SK-N-MC (cell line): ENCODE data around the gene C12orf76.
"Not testable (repeated sequence)": the region's sequence is repeated elsewhere in the genome, so short reads cannot be mapped to it uniquely, and the experiment has no call there.

ENCODE experiments used
- DNase-seq: peaks from one replicate; pipeline ENCODE4 v3.0.0-alpha.2; 2011; ENCODE audit warnings: low read depth, low spot score
- H3K27ac ChIP-seq: fragments of 200-600 bp; sonication (generic); 2 replicates; pipeline ENCODE4 v1.5.1; 2016; ENCODE audit warnings: mixed run types
- H3K36me3 ChIP-seq: fragments of 200-600 bp; sonication (generic); 2 replicates; pipeline ENCODE4 v1.6.1; 2017; ENCODE audit warnings: antibody characterized with exemption, low read length, mixed read lengths; ENCODE audit not compliant: insufficient read depth
- H3K4me3 ChIP-seq: fragments of 200-600 bp; sonication (generic); 2 replicates; pipeline ENCODE4 v1.5.1; 2016
- H3K9ac ChIP-seq: fragments of 200-600 bp; sonication (generic); 2 replicates; pipeline ENCODE4 v1.8.0; 2017; ENCODE audit warnings: mixed run types, mixed read lengths; ENCODE audit not compliant: insufficient read length
- H3K9me3 ChIP-seq: fragments of 200-600 bp; sonication (generic); 2 replicates; pipeline ENCODE4 v1.6.1; 2017; ENCODE audit warnings: low read depth, mild to moderate bottlenecking, antibody characterized with exemption, low read length, moderate library complexity, mixed read lengths
- EZH2 ChIP-seq: fragments of 200-600 bp; sonication (generic); IDR thresholded peaks from one replicate; pipeline ENCODE4 v1.6.1; 2017; ENCODE audit warnings: antibody characterized with exemption
- FOXP2 ChIP-seq: optimal IDR thresholded peaks from 2 replicates; pipeline ENCODE3; 2011; ENCODE audit warnings: mild to moderate bottlenecking, moderate library complexity; ENCODE audit not compliant: insufficient read depth; ENCODE audit errors: extremely low read length, control extremely low read depth
- POLR2AphosphoS5 ChIP-seq: IDR thresholded peaks from 2 replicates; pipeline ENCODE4 v1.6.1; 2012; ENCODE audit warnings: mild to moderate bottlenecking, low read depth, low read length, borderline replicate concordance

Gene C12orf76

DNA sequence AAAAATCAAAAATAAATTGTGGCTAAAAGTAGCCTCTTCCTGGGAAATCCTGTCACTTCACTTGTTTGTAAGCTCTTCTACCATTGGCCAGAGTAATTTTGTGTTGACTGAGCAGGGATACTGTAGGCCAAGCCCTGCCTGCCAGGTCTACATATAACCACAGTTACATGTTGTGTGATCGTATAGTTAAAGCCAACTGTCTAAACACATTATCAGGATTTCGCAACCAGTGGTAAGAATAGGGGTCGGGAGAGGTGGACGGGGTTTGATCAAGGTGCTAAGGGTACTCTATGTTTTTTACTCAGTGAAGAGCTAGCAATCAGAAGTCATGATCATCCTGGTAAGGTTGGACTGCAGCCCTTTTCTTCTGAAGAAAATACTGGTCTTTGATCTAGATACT lies 35.7 kb downstream of the C12orf76 start:
- H3K4me3 ChIP-seq: no peak overlapping the region
- TF ChIP-seq EZH2 (no peak), FOXP2 (no peak), POLR2AphosphoS5 (no peak)
- DNase-seq: no peak
- H3K9me3 ChIP-seq: no peaks in the 10 kb centered on the region
- H3K36me3 ChIP-seq: no peaks in the 10 kb centered on the region; the same call in 1 of the 2 replicates
- no peak overlapping the region for H3K27ac ChIP-seq
- no peak overlapping the region for H3K9ac ChIP-seq

DNA sequence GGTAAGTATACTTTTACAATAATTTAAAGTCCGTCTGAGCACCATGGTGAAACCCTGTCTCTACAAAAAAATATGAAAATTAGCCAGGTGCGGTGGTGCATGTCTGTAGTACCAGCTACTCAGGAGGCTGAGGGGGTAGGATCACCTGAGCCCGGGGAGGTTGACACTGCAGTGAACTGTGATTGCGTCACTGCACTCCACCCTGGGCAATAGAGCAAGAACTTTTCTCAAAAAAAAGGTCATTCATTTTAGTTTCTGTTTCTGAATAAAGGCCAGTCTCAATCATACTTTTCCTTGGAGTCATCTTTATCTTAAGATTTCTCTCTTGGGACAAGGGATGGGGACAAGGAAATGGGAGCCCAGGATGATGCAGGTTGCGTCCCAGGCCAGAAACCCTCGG lies 36.2 kb downstream of the C12orf76 start:
- H3K36me3 ChIP-seq: no peaks in the 10 kb centered on the region
- no peak for TF ChIP-seq POLR2AphosphoS5
- no peak for TF ChIP-seq EZH2
- no peak for TF ChIP-seq FOXP2
- no peaks in the 10 kb centered on the region for H3K9me3 ChIP-seq
- no peak for DNase-seq
- no peak overlapping the region for H3K4me3 ChIP-seq
- H3K9ac ChIP-seq: no peak overlapping the region
- no peak overlapping the region for H3K27ac ChIP-seq

DNA sequence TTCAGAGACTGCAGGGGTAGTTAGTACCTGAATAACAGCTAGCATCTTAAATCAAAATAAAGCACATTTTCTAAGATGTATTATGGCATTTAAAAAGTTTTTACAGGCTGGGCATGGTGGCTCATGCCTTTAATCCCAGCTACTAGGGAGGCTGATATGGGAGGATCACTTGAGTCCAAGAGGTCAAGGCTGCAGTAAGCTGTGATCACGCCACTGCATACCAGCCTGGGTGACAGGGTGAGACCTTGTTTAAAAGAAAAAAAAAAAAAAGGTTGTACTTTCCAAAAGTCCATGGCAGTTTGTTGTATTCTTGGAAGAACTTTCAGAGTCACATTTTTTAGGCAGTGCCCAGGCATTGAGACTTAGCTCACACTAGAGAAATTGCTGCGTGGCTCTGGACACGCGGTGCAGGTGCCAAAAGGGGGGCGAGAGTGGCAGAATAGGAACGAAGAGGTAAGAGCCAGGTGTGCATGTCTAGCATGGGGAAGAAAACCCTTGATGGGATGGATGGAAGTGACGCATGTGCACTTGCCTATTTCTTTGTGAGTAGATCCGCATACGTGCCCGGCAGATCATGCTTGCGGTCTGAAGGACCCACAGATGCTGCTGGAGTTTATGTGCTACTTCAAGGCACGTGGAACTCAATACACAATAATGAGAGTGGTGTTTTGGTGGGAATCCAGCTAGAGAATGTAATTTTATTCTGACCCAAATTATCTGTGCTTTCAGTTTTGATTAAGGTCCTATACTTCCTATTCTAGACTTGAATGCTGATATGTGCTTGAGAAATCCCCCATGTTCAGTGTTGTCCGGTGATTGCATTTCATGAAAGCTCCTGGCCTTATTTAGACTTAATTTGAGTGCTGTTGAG lies 37.2 kb downstream of the C12orf76 start:
- Histone ChIP-seq H3K4me3 (no peak overlapping the region), H3K9ac (no peak overlapping the region), H3K27ac (no peak overlapping the region), H3K9me3 (no peaks in the 10 kb centered on the region), H3K36me3 (no peaks in the 10 kb centered on the region)
- no peak for DNase-seq
- TF ChIP-seq POLR2AphosphoS5 (no peak), FOXP2 (no peak), EZH2 (no peak)

DNA sequence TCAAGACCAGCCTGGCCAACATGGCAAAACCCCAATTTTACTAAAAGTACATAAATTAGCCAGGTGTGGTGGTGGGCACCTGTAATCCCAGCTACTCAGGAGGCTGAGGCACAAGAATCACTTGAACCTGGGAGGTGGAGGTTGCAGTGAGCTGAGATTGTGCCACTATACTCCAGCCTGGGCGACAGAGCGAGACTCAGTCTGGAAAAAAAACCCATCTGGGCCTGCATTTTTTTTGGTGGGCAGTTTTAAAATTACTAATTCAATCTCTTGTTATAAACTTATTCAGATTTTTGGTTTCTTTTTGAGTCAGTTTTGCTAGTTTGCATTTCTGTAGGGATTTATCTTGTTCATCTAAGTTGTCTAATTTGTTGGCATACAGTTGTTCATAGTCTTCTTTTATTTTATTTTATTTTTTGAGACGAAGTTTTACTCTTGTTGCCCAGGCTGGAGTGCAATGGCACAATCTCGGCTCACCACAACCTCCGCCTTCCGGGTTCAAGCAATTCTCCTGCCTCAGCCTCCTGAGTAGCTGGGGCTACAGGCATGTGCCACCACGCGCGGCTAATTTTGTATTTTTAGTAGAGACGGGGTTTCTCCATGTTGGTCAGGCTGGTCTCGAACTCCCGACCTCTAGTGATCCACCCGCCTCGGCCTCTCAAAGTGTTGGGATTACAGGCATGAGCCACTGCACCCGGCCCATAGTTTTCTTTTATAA lies 39.5 kb downstream of the C12orf76 start:
- H3K9ac ChIP-seq, H3K27ac ChIP-seq, H3K4me3 ChIP-seq, DNase-seq, H3K9me3 ChIP-seq, H3K36me3 ChIP-seq: not testable (repeated sequence)

DNA sequence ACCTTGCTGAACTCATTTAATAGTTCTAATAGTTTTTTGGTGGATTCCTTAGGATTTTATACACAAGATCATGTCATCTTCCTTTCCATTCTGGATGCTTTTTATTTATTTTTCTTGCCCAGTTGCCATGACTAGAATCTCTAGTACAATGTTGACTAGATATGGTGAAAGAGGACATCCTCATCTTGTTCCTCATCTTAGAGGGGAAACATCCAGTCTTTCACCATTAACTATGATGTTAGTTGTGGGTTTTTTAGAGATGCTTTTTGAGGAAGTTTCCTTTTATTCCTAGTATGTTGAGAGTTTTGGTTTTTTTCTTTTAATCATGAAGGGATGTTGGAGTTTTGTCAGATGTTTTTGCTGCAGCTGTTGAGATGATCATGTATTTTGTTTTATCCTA lies 40.4 kb downstream of the C12orf76 start:
- no peak overlapping the region for H3K4me3 ChIP-seq
- H3K27ac ChIP-seq: no peak overlapping the region
- H3K9ac ChIP-seq: no peak overlapping the region
- no peak for DNase-seq
- no peaks in the 10 kb centered on the region for H3K36me3 ChIP-seq
- no peak for TF ChIP-seq POLR2AphosphoS5
- TF ChIP-seq FOXP2: no peak
- no peak for TF ChIP-seq EZH2
- H3K9me3 ChIP-seq: no peaks in the 10 kb centered on the region

DNA sequence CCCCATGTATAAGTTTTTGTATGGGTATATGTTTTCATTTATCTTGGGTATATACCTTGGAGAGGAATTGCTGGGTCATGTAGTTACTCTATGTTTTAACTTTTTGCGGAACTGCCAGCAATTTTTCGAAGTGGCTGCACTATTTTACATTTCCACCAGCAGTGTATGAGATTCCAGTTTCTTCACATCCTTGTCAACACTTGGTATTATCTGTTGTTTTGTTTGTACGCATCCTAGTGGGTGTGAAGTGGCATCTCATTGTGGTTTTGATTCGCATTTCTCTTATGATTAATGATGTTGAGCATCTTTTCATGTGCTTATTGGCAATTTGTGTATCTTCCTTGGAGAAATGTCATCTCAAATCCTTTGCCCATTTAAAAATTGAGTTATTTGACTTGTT lies 42.2 kb downstream of the C12orf76 start:
- no peak for TF ChIP-seq FOXP2
- no peak for TF ChIP-seq EZH2
- TF ChIP-seq POLR2AphosphoS5: no peak
- DNase-seq: no peak
- Histone ChIP-seq H3K9me3 (no peaks in the 10 kb centered on the region), H3K36me3 (no peaks in the 10 kb centered on the region), H3K27ac (no peak overlapping the region), H3K9ac (no peak overlapping the region), H3K4me3 (no peak overlapping the region)

DNA sequence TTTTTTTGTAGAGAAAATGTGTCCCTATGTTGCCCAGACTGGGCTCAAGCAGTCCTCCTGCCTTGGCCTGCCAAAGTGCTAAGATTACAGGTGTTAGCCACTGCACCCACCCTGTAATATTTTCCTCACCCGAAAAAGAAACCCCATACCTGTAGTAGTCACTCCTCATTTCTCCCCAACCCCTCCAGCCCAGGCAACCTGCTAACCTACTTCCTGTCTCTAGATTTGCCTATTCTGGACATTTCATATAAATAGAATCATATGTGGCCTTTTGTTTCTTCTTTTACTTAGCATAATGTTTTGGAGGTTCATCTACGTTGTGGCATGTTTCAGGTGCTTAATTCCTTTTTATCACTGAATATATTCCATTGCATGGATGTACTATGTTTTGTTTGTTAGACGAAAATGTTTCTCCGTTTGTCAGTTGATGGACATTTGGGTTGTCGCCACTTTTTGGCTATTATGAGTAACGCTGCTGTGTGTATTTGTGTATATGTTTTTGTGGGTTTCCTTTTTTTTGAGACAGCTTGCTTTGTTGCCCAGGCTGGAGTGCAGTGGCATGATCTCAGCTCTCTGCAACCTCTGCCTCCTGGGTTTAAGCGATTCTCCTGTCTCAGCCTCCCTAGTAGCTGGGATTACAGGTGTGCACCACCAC lies 42.9 kb downstream of the C12orf76 start:
- no peak overlapping the region for H3K9ac ChIP-seq
- no peak overlapping the region for H3K4me3 ChIP-seq
- no peaks in the 10 kb centered on the region for H3K9me3 ChIP-seq
- H3K36me3 ChIP-seq: no peaks in the 10 kb centered on the region
- no peak for DNase-seq
- no peak for TF ChIP-seq EZH2
- TF ChIP-seq FOXP2: no peak
- no peak overlapping the region for H3K27ac ChIP-seq

DNA sequence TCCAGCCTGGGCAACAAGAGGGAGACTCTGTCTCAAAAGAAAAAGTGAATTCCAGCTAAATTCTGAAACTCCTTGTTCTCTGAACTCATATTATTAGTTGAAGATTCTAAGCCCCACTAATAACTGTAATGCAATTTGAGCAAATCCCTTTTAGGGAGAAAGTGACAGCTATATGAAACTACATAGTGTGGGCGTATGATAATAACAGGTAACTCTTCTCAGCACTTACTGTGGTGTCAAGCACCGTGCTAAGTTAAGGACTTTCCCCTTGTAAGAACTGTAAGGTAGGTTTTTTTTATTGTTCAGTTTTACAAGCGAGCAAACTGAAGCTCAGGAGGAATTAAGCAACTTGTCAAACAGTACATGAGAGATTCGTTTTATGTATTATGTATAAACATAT lies 43.7 kb downstream of the C12orf76 start:
- TF ChIP-seq POLR2AphosphoS5: no peak
- no peak overlapping the region for H3K9ac ChIP-seq
- no peaks in the 10 kb centered on the region for H3K9me3 ChIP-seq
- no peaks in the 10 kb centered on the region for H3K36me3 ChIP-seq
- no peak overlapping the region for H3K27ac ChIP-seq
- no peak overlapping the region for H3K4me3 ChIP-seq
- DNase-seq: no peak
